K562 (cell line): Measurements from ENCODE around the gene AGAP3. TPM values are rescaled to one million over a fixed set of nuclear protein-coding genes. Genes with fewer than 3 reads are reported as not detected.

ENCODE experiments used
- ATAC-seq: fragments of 200-7000 bp; cut with Tn5 transposase; 3 replicates; pipeline ENCODE4 v1.9.1; 2020; ENCODE audit warnings: moderate library complexity
- BruUV-seq: library from RNA; stranded (reverse); fragments of 400-500 nt; replicated peaks from 2 replicates; lab custom pipeline; 2021; lab: Mats Ljungman, UMichigan
- CTCF ChIA-PET: fragments of 300-600 bp; formaldehyde crosslinking; extraction: SDS; loops from one replicate; lab custom pipeline; 2021; ENCODE audit warnings: low intra/inter-chr PET ratio; lab: Yijun Ruan, JAX
- POLR2A ChIA-PET: fragments of 300-600, 350-650 bp; sonication (Branson Sonifier 250); formaldehyde crosslinking; extraction: SDS; loops from one replicate; lab custom pipeline; 2021; ENCODE audit warnings: antibody characterized with exemption, inconsistent platforms; lab: Yijun Ruan, JAX
- DNase-seq, 4 experiments: peaks; one replicate each; pipeline versions ENCODE4 v3.0.0 to v3.0.0-alpha.2; 2011 to 2018; ENCODE audit warnings: low spot score in 3 of 4, mixed read lengths in 3 of 4; ENCODE audit errors: extremely low read depth in 1 of 4
- FAIRE-seq: peaks from 2 replicates; lab custom pipeline; 2011; peaks lifted over from hg19 to GRCh38; lab: Jason Lieb, UNC
- H2AFZ ChIP-seq: 2 replicates; pipeline ENCODE4 v1.6.0; 2011; ENCODE audit warnings: low read depth, low read length, control low read depth, inconsistent platforms
- H3K27ac ChIP-seq: fragments of 200-600 bp; 3 replicates; pipeline ENCODE4 v1.8.0; 2011; ENCODE audit warnings: low read depth, mild to moderate bottlenecking, control low read depth, inconsistent platforms, low read length, moderate library complexity, mixed read lengths; ENCODE audit errors: extremely low read depth
- H3K27me3 ChIP-seq, 2 experiments: fragments of 300-600 bp in 1 of 2; 2 replicates in 1 of 2; 3 replicates in 1 of 2; pipeline versions ENCODE4 v1.6.0 to v1.8.0; 2011; ENCODE audit warnings: inconsistent platforms in 2 of 2, low read length in 2 of 2, mild to moderate bottlenecking in 1 of 2, mixed read lengths in 1 of 2, moderate library complexity in 1 of 2; ENCODE audit not compliant: control insufficient read depth in 2 of 2, insufficient read depth in 2 of 2
- H3K36me3 ChIP-seq: fragments of 300-600 bp; 3 replicates; pipeline ENCODE4 v1.8.0; 2011; ENCODE audit warnings: mild to moderate bottlenecking, low read length, inconsistent platforms; ENCODE audit not compliant: control insufficient read depth, insufficient read depth
- H3K4me1 ChIP-seq, 2 experiments: fragments of 200-600 bp in 1 of 2; replicated peaks in 1 of 2; 2 replicates in 1 of 2; 3 replicates in 1 of 2; pipeline versions ENCODE4 v1.5.1 to v1.8.0; 2011; ENCODE audit warnings: inconsistent platforms in 2 of 2, low read length in 2 of 2, mild to moderate bottlenecking in 1 of 2, mixed read lengths in 1 of 2, moderate library complexity in 1 of 2; ENCODE audit not compliant: control insufficient read depth in 2 of 2, insufficient read depth in 2 of 2
- H3K4me2 ChIP-seq: 2 replicates; pipeline ENCODE4 v1.6.1; 2011; ENCODE audit warnings: low read length, control low read depth, inconsistent platforms, mixed read lengths; ENCODE audit not compliant: insufficient read depth
- H3K4me3 ChIP-seq: fragments of 200-600 bp; sonication (generic), shearing (Covaris generic); 2 replicates; pipeline ENCODE4 v1.5.1; 2016; ENCODE audit warnings: control low read depth, inconsistent platforms
- H3K79me2 ChIP-seq: fragments of 200-600 bp; 3 replicates; pipeline ENCODE4 v1.8.0; 2011; ENCODE audit warnings: low read length, inconsistent platforms; ENCODE audit not compliant: control insufficient read depth, insufficient read depth
- H3K9ac ChIP-seq, 2 experiments: 2 replicates each; pipeline versions ENCODE4 v1.6.0 to v1.6.1; 2011; ENCODE audit warnings: low read depth in 2 of 2, low read length in 2 of 2, control low read depth in 1 of 2, inconsistent platforms in 1 of 2, mild to moderate bottlenecking in 1 of 2, mixed read lengths in 1 of 2; ENCODE audit not compliant: insufficient read depth in 1 of 2
- H3K9me1 ChIP-seq: one replicate; pipeline ENCODE4 v1.6.0; 2011; ENCODE audit warnings: inconsistent platforms, mild to moderate bottlenecking, low read length, moderate library complexity; ENCODE audit not compliant: control insufficient read depth, insufficient read depth
- H3K9me3 ChIP-seq: replicated peaks from 2 replicates; pipeline ENCODE4 v1.5.1; 2011; ENCODE audit warnings: low read depth, low read length, inconsistent platforms; ENCODE audit not compliant: control insufficient read depth, insufficient read depth
- H4K20me1 ChIP-seq: replicated peaks from 2 replicates; pipeline ENCODE4 v1.6.1; 2011; ENCODE audit warnings: low read length, inconsistent platforms, mixed read lengths; ENCODE audit not compliant: control insufficient read depth, insufficient read depth
- DMBX1 ChIP-seq: fragments of 250-450 bp; sonication (Bioruptor Pico); IDR thresholded peaks from 2 replicates; pipeline ENCODE4 v1.8.0; 2022; ENCODE audit warnings: inconsistent platforms, mild to moderate bottlenecking, moderate library complexity, borderline replicate concordance
- ELF1 ChIP-seq: fragments of 200-800 bp; sonication (Bioruptor generic); IDR thresholded peaks from 2 replicates; pipeline ENCODE4 v1.6.1; 2016; ENCODE audit warnings: missing genetic modification characterization, missing compliant biosample characterization
- ETV6 ChIP-seq, 3 experiments: fragments of 150-350 bp in 1 of 3; sonication (generic) in 1 of 3; formaldehyde crosslinking in 1 of 3; IDR thresholded peaks; 2 replicates each; pipeline versions ENCODE4 v1.6.1 to v1.8.0; 2014 to 2022; ENCODE audit warnings: borderline replicate concordance in 2 of 3, low read depth in 2 of 3, antibody characterized with exemption in 1 of 3, low read length in 1 of 3, mild to moderate bottlenecking in 1 of 3, missing genetic modification reagents in 1 of 3
- GTF2E2 ChIP-seq: fragments of 200-800 bp; sonication (Bioruptor generic); IDR thresholded peaks from 2 replicates; pipeline ENCODE4 v1.6.1; 2016; ENCODE audit warnings: missing genetic modification characterization, missing compliant biosample characterization
- GTF2F1 ChIP-seq: IDR thresholded peaks from 2 replicates; pipeline ENCODE4 v1.6.1; 2011; ENCODE audit warnings: low read depth, low read length, improper control_type of control experiment
- HNRNPH1 ChIP-seq: fragments of 200-400 bp; formaldehyde crosslinking; optimal IDR thresholded peaks from 2 replicates; pipeline ENCODE3; 2017; ENCODE audit warnings: low read depth, mild to moderate bottlenecking, low read length, moderate library complexity
- RBM25 ChIP-seq: fragments of 200-400 bp; formaldehyde crosslinking; IDR thresholded peaks from 2 replicates; pipeline ENCODE4 v1.6.1; 2018; ENCODE audit warnings: low read length, low read depth, moderate library complexity; ENCODE audit not compliant: severe bottlenecking
- RNF219 ChIP-seq: fragments of 250-450 bp; sonication (Bioruptor Pico); IDR thresholded peaks from 2 replicates; pipeline ENCODE4 v1.5.0; 2022; ENCODE audit warnings: mild to moderate bottlenecking
- SMARCA5 ChIP-seq: fragments of 450-650 bp; IDR thresholded peaks from 2 replicates; pipeline ENCODE4 v1.6.1; 2016
- THRB ChIP-seq: fragments of 450-650 bp; formaldehyde crosslinking; conservative IDR thresholded peaks from 2 replicates; pipeline ENCODE4 v1.4.0; 2022; ENCODE audit warnings: mild to moderate bottlenecking, missing genetic modification characterization
- USF1 ChIP-seq: sonication (generic); formaldehyde crosslinking; IDR thresholded peaks from 2 replicates; pipeline ENCODE4 v1.9.0; 2022; ENCODE audit warnings: mild to moderate bottlenecking, missing genetic modification reagents
- ZBTB43 ChIP-seq: sonication (generic); formaldehyde crosslinking; IDR thresholded peaks from 2 replicates; pipeline ENCODE4 v1.8.0; 2023; ENCODE audit warnings: mild to moderate bottlenecking, missing genetic modification reagents
- WGBS: fragments of 100-300 bp; shearing (Covaris generic); methylation state at CpG from one replicate; pipeline ENCODE4 v1.1.6; 2016; ENCODE audit warnings: low coverage, mixed read lengths; ENCODE audit not compliant: insufficient coverage; ENCODE audit errors: missing lambda C conversion rate; 5-methylcytosine and 5-hydroxymethylcytosine counted together
- in situ Hi-C: fragments of 300-500 bp; cut with MboI; formaldehyde crosslinking; loops from 4 replicates; pipeline ENCODE4 v1.15.0; 2018; ENCODE audit warnings: inconsistent platforms, mixed read lengths
- intact Hi-C: fragments of 100-400 bp; cut with micrococcal nuclease; formaldehyde crosslinking; loops from 2 replicates; pipeline ENCODE4 v1.14.2; 2022
- polyA plus RNA-seq, 8 experiments: library from polyadenylated mRNA; depleted of rRNA in 4 of 8; stranded (reverse) in 5 of 8; unstranded in 3 of 8; fragments of >200 nt; fragmentation: Nextera tagmentation in 2 of 8; fragmentation: Illumina TruSeq in 1 of 8; extraction: Ambion mirVana in 2 of 8; extraction: Trizol in 1 of 8; gene quantifications; 2 replicates each; pipeline versions ENCODE4 v1.2.1 to v1.2.3, GENCODE V29; 2011 to 2014; ENCODE audit warnings: inconsistent platforms in 1 of 8, missing spikeins in 1 of 8
- total RNA-seq, 7 experiments: library from RNA; depleted of rRNA in 6 of 7; stranded (reverse); fragments of >200 nt in 6 of 7; fragmentation: Illumina TruSeq in 2 of 7; extraction: Trizol in 2 of 7; gene quantifications; 2 replicates each; pipeline versions ENCODE4 v1.2.1 to v1.2.3, GENCODE V29; 2011 to 2021; ENCODE audit warnings: low replicate concordance in 1 of 7
- TF ChIP-seq, protein P1 (sequence below): fragments of 450-650 bp; IDR thresholded peaks from 2 replicates; pipeline ENCODE4 v1.6.1; 2016; ENCODE audit warnings: missing biosample characterization, missing genetic modification characterization

The AGAP3 gene
- total and polyA plus RNA-seq, 9 of the 15 experiments (the other 6 are each of a cell fraction or from before 2014, with no cell fraction given): 3.4 to 208 (median 62.2) TPM

GRCh38 chr7:151086802-151087244, 548 bp downstream of the AGAP3 start:
- Histone ChIP-seq H3K79me2 (peaks cover 68% of the 10 kb centered on the region), H3K9me3 (no peaks in the 10 kb centered on the region), H3K27me3 (no peaks in the 10 kb centered on the region), H3K36me3 (peaks cover 43% of the 10 kb centered on the region; the same call in 2 of the 3 replicates), H4K20me1 (peaks cover 38% of the 10 kb centered on the region), H3K4me3 (peak overlapping the region; percentile 67), H3K27ac (peak overlapping the region; percentile 81), H3K9me1 (peaks cover 9% of the 10 kb centered on the region), H3K4me1 (peaks cover 46 to 78% of the 10 kb centered on the region in 2 experiments), H3K9ac (peak overlapping the region; percentile 84 to 98), H2AFZ (0 out of 2 replicates have a peak overlapping the region, but pooled peaks have one; percentile 10), H3K4me2 (peak overlapping the region; percentile 88)
- ATAC-seq (peak; percentile 0; the same call in 1 of the 3 replicates), FAIRE-seq (no peak), DNase-seq (peak in 3 of 4 experiments; percentile 48 to 68 (median 50))
- in situ Hi-C loops: no loop called here
- BruUV-seq: no TSS peak
- WGBS: under 1% methylated on average over 37 of the region's 56 CpGs
- POLR2A ChIA-PET: interaction anchor here (0.6 to 2.2 kb wide), 5 partner anchors 9 to 70 kb away, joined by 3 to 7 read pairs (median 3); no protein-coding TSS in a partner anchor
- CTCF ChIA-PET: interaction anchor here (0.8 to 1.7 kb wide), 3 partner anchors 22 to 27 kb away, joined by 3 to 4 read pairs (median 4); partner anchors contain the start of gene SLC4A2
- intact Hi-C loops: loop anchor here (1.0 to 10.0 kb wide), 2 partner anchors 85 to 772 kb away; no protein-coding TSS in a partner anchor
- TF ChIP-seq GTF2E2 (no peak), GTF2F1 (no peak), THRB (CRISPR knock-in tag) (no peak), RNF219 (CRISPR knock-in tag) (no peak), USF1 (CRISPR knock-in tag) (peak; percentile 34; the same call in 1 of the 2 replicates), ZBTB43 (CRISPR knock-in tag) (no peak), RBM25 (no peak), HNRNPH1 (no peak), ELF1 (tag) (no peak), ETV6 (IDR thresholded peaks at IDR 0.05; ENCODE audit: borderline replicate concordance in 1 of 2, low read depth in 2 of 2, low read length in 1 of 2) (no peak), ETV6 (CRISPR knock-in tag; IDR thresholded peaks at IDR 0.05; ENCODE audit: borderline replicate concordance) (no peak), DMBX1 (no peak), SMARCA5 (0 out of 2 replicates have a peak, but pooled peaks have one; percentile 54)
- TF ChIP-seq, protein P1, sequence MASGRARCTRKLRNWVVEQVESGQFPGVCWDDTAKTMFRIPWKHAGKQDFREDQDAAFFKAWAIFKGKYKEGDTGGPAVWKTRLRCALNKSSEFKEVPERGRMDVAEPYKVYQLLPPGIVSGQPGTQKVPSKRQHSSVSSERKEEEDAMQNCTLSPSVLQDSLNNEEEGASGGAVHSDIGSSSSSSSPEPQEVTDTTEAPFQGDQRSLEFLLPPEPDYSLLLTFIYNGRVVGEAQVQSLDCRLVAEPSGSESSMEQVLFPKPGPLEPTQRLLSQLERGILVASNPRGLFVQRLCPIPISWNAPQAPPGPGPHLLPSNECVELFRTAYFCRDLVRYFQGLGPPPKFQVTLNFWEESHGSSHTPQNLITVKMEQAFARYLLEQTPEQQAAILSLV (tag): no peak
